Epithelial cell of prostate (primary cell): ENCODE results near the gene AKT3.

Source experiments
- DNase-seq: peaks from one replicate; pipeline ENCODE4 v3.0.0-alpha.2; 2011; ENCODE audit warnings: low read depth, low spot score
- H3K27ac ChIP-seq: fragments of 450-650 bp; 2 replicates; pipeline ENCODE4 v1.5.1; 2017; ENCODE audit warnings: mild to moderate bottlenecking

The AKT3 gene

GRCh38 chr1:243575070-243575469, 275.0 kb downstream of the AKT3 start:
- no peak for DNase-seq
- no peak overlapping the region for H3K27ac ChIP-seq

- no peak overlapping the region for H3K27ac ChIP-seq
- DNase-seq: no peak
Observed at GRCh38 chr1:243572940-243573339, 277.1 kb downstream of the AKT3 start.

- peak overlapping the region; percentile 0 for H3K27ac ChIP-seq
- DNase-seq: no peak
Observed at GRCh38 chr1:243568793-243569192, 281.2 kb downstream of the AKT3 start.

- no peak for DNase-seq
- H3K27ac ChIP-seq: no peak overlapping the region
Observed at GRCh38 chr1:243564814-243565213, 285.2 kb downstream of the AKT3 start.

- H3K27ac ChIP-seq: no peak overlapping the region
- DNase-seq: no peak
Observed at GRCh38 chr1:243563732-243564131, 286.3 kb downstream of the AKT3 start.

- no peak overlapping the region for H3K27ac ChIP-seq
- no peak for DNase-seq
Observed at GRCh38 chr1:243562473-243562872, 287.6 kb downstream of the AKT3 start.

GRCh38 chr1:243561588-243562319, 288.3 kb downstream of the AKT3 start:
- H3K27ac ChIP-seq: no peak overlapping the region
- no peak for DNase-seq

- DNase-seq: no peak
Observed at GRCh38 chr1:243559575-243560162, 290.4 kb downstream of the AKT3 start.

GRCh38 chr1:243558576-243558975, 291.5 kb downstream of the AKT3 start:
- DNase-seq: no peak
- H3K27ac ChIP-seq: no peak overlapping the region

More at GRCh38 chr1:243559575-243560162, 290.4 kb downstream of the AKT3 start:
- no peak overlapping the region for H3K27ac ChIP-seq

- DNase-seq: no peak
- no peak overlapping the region for H3K27ac ChIP-seq
Observed at GRCh38 chr1:243557866-243558265, 292.2 kb downstream of the AKT3 start.

- DNase-seq: no peak
- H3K27ac ChIP-seq: no peak overlapping the region
Observed at GRCh38 chr1:243554686-243555085, 295.4 kb downstream of the AKT3 start.

GRCh38 chr1:243553090-243553489, 297.0 kb downstream of the AKT3 start:
- no peak for DNase-seq
- no peak overlapping the region for H3K27ac ChIP-seq

- no peak for DNase-seq
- peak overlapping the region; percentile 58 for H3K27ac ChIP-seq
Observed at GRCh38 chr1:243550276-243550675, 299.8 kb downstream of the AKT3 start.

GRCh38 chr1:243549791-243550190, 300.3 kb downstream of the AKT3 start:
- H3K27ac ChIP-seq: peak overlapping the region; percentile 58
- no peak for DNase-seq

GRCh38 chr1:243549108-243549507, 300.9 kb downstream of the AKT3 start:
- peak overlapping the region; percentile 58 for H3K27ac ChIP-seq

GRCh38 chr1:243548516-243548915, 301.5 kb downstream of the AKT3 start:
- DNase-seq: no peak
- no peak overlapping the region for H3K27ac ChIP-seq

More at GRCh38 chr1:243549108-243549507, 300.9 kb downstream of the AKT3 start:
- peak; percentile 20 for DNase-seq

- no peak for DNase-seq
- H3K27ac ChIP-seq: no peak overlapping the region
Observed at GRCh38 chr1:243547891-243548290, 302.2 kb downstream of the AKT3 start.

- no peak for DNase-seq
- H3K27ac ChIP-seq: no peak overlapping the region
Observed at GRCh38 chr1:243546457-243546856, 303.6 kb downstream of the AKT3 start.

- DNase-seq: no peak
- H3K27ac ChIP-seq: no peak overlapping the region
Observed at GRCh38 chr1:243543501-243543900, 306.5 kb downstream of the AKT3 start.

- DNase-seq: no peak
- no peak overlapping the region for H3K27ac ChIP-seq
Observed at GRCh38 chr1:243542739-243543415, 307.2 kb downstream of the AKT3 start.

GRCh38 chr1:243539636-243540035, 310.4 kb downstream of the AKT3 start:
- DNase-seq: no peak
- H3K27ac ChIP-seq: no peak overlapping the region
